Spleen (tissue), 11 donors: ENCODE measurements around the gene SH3RF3. TPM values are rescaled to one million over a fixed set of nuclear protein-coding genes. Genes with fewer than 3 reads are reported as not detected.

Experiments
- DNase-seq: peaks from one replicate; pipeline ENCODE4 v3.0.0-alpha.2; 2020
- H3K27ac ChIP-seq, 8 donors: fragments of 200-600 bp; sonication (generic) in 7 of 8; 1 replicate in 4 of 8; 2 replicates in 4 of 8; pipeline versions ENCODE4 v1.5.0 to v1.8.0; 2016 to 2021; ENCODE audit warnings: inconsistent platforms in 4 of 8, mild to moderate bottlenecking in 4 of 8, moderate library complexity in 1 of 8
- H3K27me3 ChIP-seq, 7 donors: fragments of 200-600 bp; sonication (generic) in 6 of 7; replicated peaks in 1 of 7; 1 replicate in 4 of 7; 2 replicates in 3 of 7; pipeline versions ENCODE4 v1.5.0 to v1.8.0; 2016 to 2021; ENCODE audit warnings: inconsistent platforms in 3 of 7, mild to moderate bottlenecking in 1 of 7
- H3K36me3 ChIP-seq, 6 donors: fragments of 200-600 bp; sonication (generic) in 5 of 6; 1 replicate in 4 of 6; 2 replicates in 2 of 6; pipeline versions ENCODE4 v1.5.0 to v1.8.0; 2016 to 2021; ENCODE audit warnings: inconsistent platforms in 2 of 6
- H3K4me1 ChIP-seq, 6 donors: fragments of 200-600 bp; sonication (generic) in 5 of 6; 1 replicate in 3 of 6; 2 replicates in 3 of 6; pipeline versions ENCODE4 v1.5.0 to v1.8.0; 2016 to 2021; ENCODE audit warnings: inconsistent platforms in 3 of 6
- H3K4me3 ChIP-seq, 8 donors: fragments of 200-600 bp; sonication (generic) in 7 of 8; 1 replicate in 4 of 8; 2 replicates in 4 of 8; pipeline versions ENCODE4 v1.5.0 to v1.8.0; 2016 to 2021; ENCODE audit warnings: inconsistent platforms in 4 of 8, mild to moderate bottlenecking in 4 of 8, moderate library complexity in 2 of 8
- H3K9me3 ChIP-seq, 8 donors: fragments of 200-600 bp; sonication (generic) in 7 of 8; 1 replicate in 4 of 8; 2 replicates in 4 of 8; pipeline versions ENCODE4 v1.5.0 to v1.8.0; 2016 to 2021; ENCODE audit warnings: inconsistent platforms in 4 of 8
- CTCF ChIP-seq, 11 experiments: fragments of 200-600 bp in 7 of 11; fragments of 450-650 bp in 4 of 11; sonication (generic) in 4 of 11; IDR thresholded peaks in 8 of 11; conservative IDR thresholded peaks in 3 of 11; 1 replicate in 7 of 11; 2 replicates in 4 of 11; pipeline versions ENCODE4 v1.4.0 to v1.8.0; 2016 to 2021; ENCODE audit warnings: antibody characterized with exemption in 11 of 11, inconsistent platforms in 4 of 11, mild to moderate bottlenecking in 1 of 11
- POLR2A ChIP-seq, 3 donors: fragments of 450-650 bp; IDR thresholded peaks; one replicate each; pipeline ENCODE4 v1.5.1; 2017; ENCODE audit warnings: antibody characterized with exemption in 3 of 3, mild to moderate bottlenecking in 1 of 3
- POLR2AphosphoS5 ChIP-seq, 3 donors: sonication (generic); formaldehyde crosslinking; IDR thresholded peaks; one replicate each; pipeline ENCODE4 v1.5.1; 2017; ENCODE audit warnings: antibody characterized with exemption in 3 of 3
- WGBS, 5 donors: extraction: QIAGEN DNeasy Blood & Tissue Kit in 3 of 5; methylation state at CpG; one replicate each; pipeline versions ENCODE4 v1.1.5 to v1.1.7; 2013 to 2018; 5-methylcytosine and 5-hydroxymethylcytosine counted together
- intact Hi-C: fragments of 100-400 bp; cut with DNase I; formaldehyde crosslinking; loops from one replicate; pipeline ENCODE4 v1.15.0; 2023; ENCODE audit warnings: low total_unique reads
- polyA plus RNA-seq, 3 donors: library from polyadenylated mRNA; stranded (reverse); fragments of 200-250 nt; gene quantifications; one replicate each; pipeline ENCODE4 v1.2.1, GENCODE V29; 2013
- total RNA-seq, 7 donors: library from RNA; depleted of rRNA in 3 of 7; stranded (reverse); fragments of >200 nt in 3 of 7; fragmentation: NEBNext Ultra II Directional in 4 of 7; extraction: Animal tissue kit (Norgen Biotek cat#: 25700) in 4 of 7; gene quantifications; one replicate each; pipeline versions ENCODE4 v1.1.0 to v1.2.1, GENCODE V29; 2016 to 2021
- donor health status: healthy with polysubstance abuse.
- donor health status: DM: no; HTN: no; CAD: no; lungs with moderate emphysema.
- donor health status: DM: no; HTN: no; CAD: no.
- donor health status: Bipolar disorder and iron deficiency.
- donor health status: healthy.
- donor health status: DM: no; HTN: no; CAD: no.
- donor health status: DM: yes; HTN: yes; CAD: no.

SH3RF3 gene
- total and polyA plus RNA-seq, 10 donors, result 1.3 to 7.6 (median 4.7) TPM

- peaks cover 0 to 25% (median 16%) of the 10 kb centered on the region in 8 donors for H3K9me3 ChIP-seq
- 89 to 94% (median 91%) methylated on average over 3 of the region's 3 CpGs for WGBS, 5 donors
These were observed 34.9 kb upstream of the SH3RF3 start for GRCh38 chr2:109094144-109094543.

DNA sequence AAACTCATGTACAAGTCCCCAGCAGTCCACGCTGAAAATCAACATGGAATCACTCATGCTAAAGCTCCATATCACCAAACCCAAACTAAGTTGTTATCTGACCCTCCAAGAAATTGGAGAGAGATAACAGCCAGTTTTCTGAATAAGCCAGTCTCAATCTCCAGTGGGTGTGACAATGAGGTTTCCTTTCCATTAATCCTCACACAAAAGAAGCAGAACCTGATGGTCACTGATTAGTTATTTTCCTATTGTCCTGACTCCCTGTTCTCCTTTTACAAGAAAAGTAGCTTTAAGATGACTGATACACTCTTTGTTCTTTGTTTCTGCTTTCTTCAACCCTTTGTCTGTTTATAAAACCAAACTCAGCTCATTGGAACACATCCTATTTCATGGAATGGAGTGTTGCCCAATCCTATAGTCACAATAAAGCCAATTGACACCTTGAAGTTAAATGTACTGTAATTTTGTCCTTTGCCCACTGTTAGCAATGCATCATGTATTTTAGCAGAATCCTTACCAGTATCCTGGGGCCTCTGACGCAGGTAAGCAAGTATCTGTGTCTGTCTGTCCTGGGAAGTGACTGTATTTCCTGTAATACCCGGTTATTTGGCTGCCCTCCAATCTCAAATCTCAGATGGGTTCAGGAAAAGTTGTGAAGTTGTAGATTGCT, 30.6 kb upstream of the SH3RF3 start:
- H3K9me3 ChIP-seq, result peaks cover 0 to 19% (median 16%) of the 10 kb centered on the region in 8 donors
- H3K4me1 ChIP-seq, result no peaks in the 10 kb centered on the region
- H3K27me3 ChIP-seq, result peaks cover 0 to 42% (median 0%) of the 10 kb centered on the region in 7 donors
- intact Hi-C loops, result no loop called here
- H3K36me3 ChIP-seq, result no peaks in the 10 kb centered on the region
- TF ChIP-seq POLR2AphosphoS5 (IDR thresholded peaks at IDR 0.05) (no peak), POLR2A (IDR thresholded peaks at IDR 0.05) (no peak), CTCF (IDR thresholded peaks at IDR 0.05 in 8 of 11, conservative IDR thresholded peaks at IDR 0.05 in 3 of 11) (no peak)
- 43 to 53% (median 47%) methylated on average over 3 of the region's 3 CpGs for WGBS, 5 donors
- DNase-seq, result no peak
- no peak overlapping the region for H3K4me3 ChIP-seq
- H3K27ac ChIP-seq, result no peak overlapping the region

More at GRCh38 chr2:109094144-109094543, 34.9 kb upstream of the SH3RF3 start:
- intact Hi-C loops, result no loop called here
- H3K4me1 ChIP-seq, result no peaks in the 10 kb centered on the region
- H3K27ac ChIP-seq, result no peak overlapping the region
- H3K36me3 ChIP-seq, result no peaks in the 10 kb centered on the region
- H3K4me3 ChIP-seq, result no peak overlapping the region
- peaks cover 0 to 15% (median 0%) of the 10 kb centered on the region in 7 donors for H3K27me3 ChIP-seq
- TF ChIP-seq POLR2A (IDR thresholded peaks at IDR 0.05) (no peak), POLR2AphosphoS5 (IDR thresholded peaks at IDR 0.05) (no peak)
- no peak for DNase-seq

- no peak for DNase-seq
- WGBS, 5 donors, result 70 to 88% (median 83%) methylated on average over 7 of the region's 7 CpGs
- no peak for TF ChIP-seq POLR2A (IDR thresholded peaks at IDR 0.05)
- TF ChIP-seq CTCF (IDR thresholded peaks at IDR 0.05 in 8 of 11, conservative IDR thresholded peaks at IDR 0.05 in 3 of 11), result no peak
- no peak for TF ChIP-seq POLR2AphosphoS5 (IDR thresholded peaks at IDR 0.05)
- H3K4me3 ChIP-seq, result no peak overlapping the region
- H3K27me3 ChIP-seq, result peaks cover 0 to 42% (median 0%) of the 10 kb centered on the region in 7 donors
- no peaks in the 10 kb centered on the region for H3K36me3 ChIP-seq
- H3K27ac ChIP-seq, result no peak overlapping the region
- no peaks in the 10 kb centered on the region for H3K4me1 ChIP-seq
- intact Hi-C loops, result no loop called here
- H3K9me3 ChIP-seq, result peaks cover 0 to 15% (median 11%) of the 10 kb centered on the region in 8 donors
These were observed 30.1 kb upstream of the SH3RF3 start for GRCh38 chr2:109098921-109099273.

- peaks cover 0 to 42% (median 0%) of the 10 kb centered on the region in 7 donors for H3K27me3 ChIP-seq
- H3K36me3 ChIP-seq, result no peaks in the 10 kb centered on the region
- H3K4me3 ChIP-seq, result no peak overlapping the region
- WGBS, 5 donors, result 29 to 36% (median 33%) methylated on average over 10 of the region's 10 CpGs
- H3K27ac ChIP-seq, result no peak overlapping the region
- no peaks in the 10 kb centered on the region for H3K9me3 ChIP-seq
- intact Hi-C loops, result no loop called here
- no peak for DNase-seq
- TF ChIP-seq POLR2A (IDR thresholded peaks at IDR 0.05) (no peak), CTCF (IDR thresholded peaks at IDR 0.05 in 8 of 11, conservative IDR thresholded peaks at IDR 0.05 in 3 of 11) (no peak), POLR2AphosphoS5 (IDR thresholded peaks at IDR 0.05) (no peak)
- H3K4me1 ChIP-seq, result no peaks in the 10 kb centered on the region
These were observed 26.3 kb upstream of the SH3RF3 start for GRCh38 chr2:109102588-109103233.
